Stimulated activated naive CD4-positive, alpha-beta T cell (primary cell): ENCODE results near the gene ELK1.
"Not testable (repeated sequence)": the region's sequence is repeated elsewhere in the genome, so short reads cannot be mapped to it uniquely, and the experiment has no call there.

ENCODE experiments used
- DNase-seq, 6 experiments: peaks; one replicate each; lab custom pipeline; 2025; lab: John Stamatoyannopoulos, UW

The ELK1 gene

DNA sequence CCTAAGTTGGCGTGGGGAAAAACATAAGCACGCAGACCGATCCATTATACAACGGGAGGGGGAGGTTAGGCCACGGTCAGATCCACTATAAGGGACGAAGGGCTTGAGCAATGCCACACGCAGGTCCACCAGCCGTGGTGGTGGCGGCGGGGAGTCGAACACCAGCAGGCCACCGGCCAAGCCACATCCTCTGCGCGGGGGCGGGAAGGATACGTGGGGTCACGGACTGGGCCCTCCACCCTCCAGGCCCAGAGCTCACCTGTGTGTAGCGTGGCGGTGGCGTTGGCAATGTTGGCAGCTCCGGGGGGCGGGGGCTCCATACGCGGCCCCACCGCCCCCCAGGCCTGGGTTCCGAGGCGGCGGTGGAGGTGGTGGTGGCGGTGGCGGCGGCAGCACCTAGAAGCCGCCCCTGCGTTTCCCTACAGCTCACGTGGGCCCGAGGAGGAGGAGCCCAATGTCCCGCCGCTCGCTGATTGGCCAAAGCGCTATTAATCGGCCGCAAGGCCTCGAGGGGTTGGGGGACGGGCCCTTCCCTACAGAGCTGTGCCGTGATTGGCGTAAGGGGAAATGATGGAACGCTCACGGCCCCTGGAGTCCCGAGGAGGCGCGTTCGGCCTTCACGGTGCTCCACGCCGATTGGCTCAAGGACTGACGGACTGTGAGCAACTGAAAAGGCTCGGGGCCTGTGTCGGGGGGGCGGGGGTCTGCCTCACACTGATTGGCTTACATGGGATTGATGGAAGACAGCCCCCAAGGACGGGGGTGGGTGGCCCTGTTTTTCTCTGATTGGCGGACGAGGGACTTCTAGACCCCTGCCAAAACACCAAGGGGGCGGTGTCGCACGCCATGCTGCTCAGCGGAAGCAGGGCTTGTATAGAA, at the start of gene ELK1:
Gene ELK1 (minus strand): TSS at position 400 of the 879 bp plus-strand sequence. CDS start 9,122 bp downstream, outside the sequence.
- DNase-seq, result peak; percentile 78 to 91 (median 87)

GRCh38 chrX:47697181-47697580, 46.8 kb upstream of the ELK1 start:
- no peak for DNase-seq

- no peak for DNase-seq
Measured at GRCh38 chrX:47690175-47690574, 39.8 kb upstream of the ELK1 start.

DNA sequence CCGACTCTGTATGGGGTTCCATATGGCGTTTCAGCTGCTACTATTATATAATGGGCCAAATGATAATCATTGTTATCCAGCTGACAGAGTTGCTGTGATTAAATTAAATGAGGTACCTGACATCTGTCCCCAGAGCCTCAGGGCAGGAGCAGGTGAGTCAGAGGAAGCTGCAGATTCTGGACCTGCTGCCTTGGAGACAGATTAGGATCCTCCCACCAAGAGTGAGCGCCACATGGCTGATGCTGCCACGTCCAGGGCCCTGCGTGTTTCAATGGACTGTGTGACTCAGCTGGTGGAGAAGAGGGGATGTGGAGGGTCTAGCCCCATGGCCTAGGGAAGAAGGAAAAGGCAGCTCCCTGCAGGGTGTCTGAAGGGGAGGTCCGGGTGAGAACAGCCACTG, 36.9 kb upstream of the ELK1 start:
- no peak for DNase-seq

- DNase-seq, result no peak
Measured at GRCh38 chrX:47683829-47684205, 33.5 kb upstream of the ELK1 start.

DNA sequence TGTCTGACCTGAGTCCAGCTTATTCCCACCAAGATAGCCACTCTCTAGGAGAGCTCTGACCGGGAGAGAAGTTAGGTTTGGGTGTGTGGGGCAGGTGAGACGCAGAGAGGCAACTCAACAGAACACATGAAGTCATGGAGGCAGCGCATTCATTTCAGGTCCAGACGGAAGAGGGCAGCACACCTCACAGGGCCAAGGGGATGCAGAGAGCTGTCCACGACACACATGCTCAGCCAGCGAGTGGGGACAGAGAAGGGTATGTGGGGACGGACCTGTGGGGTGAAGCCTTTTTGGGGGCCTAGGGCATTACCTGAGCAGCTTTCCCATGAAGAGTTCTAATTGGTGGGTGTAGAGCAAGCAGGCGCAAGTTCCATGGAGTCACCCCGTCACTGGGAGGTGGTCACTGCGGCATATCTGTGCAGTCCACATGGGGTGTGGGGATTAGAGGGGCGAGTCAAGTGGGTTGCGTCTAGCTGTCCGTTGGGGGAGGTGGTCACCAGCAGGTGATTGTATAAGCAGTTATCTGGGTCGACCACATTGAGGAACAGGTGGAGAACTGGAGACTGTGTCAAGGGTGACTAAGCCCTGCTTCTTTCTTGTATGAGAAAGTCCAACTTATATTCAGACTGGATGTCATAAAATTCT, 32.9 kb upstream of the ELK1 start:
- no peak for DNase-seq

GRCh38 chrX:47675959-47676859, 25.8 kb upstream of the ELK1 start:
- DNase-seq, result not testable (repeated sequence)

- DNase-seq, result no peak
Measured at GRCh38 chrX:47674776-47675175, 24.4 kb upstream of the ELK1 start.

GRCh38 chrX:47665797-47666196, 15.4 kb upstream of the ELK1 start:
- not testable (repeated sequence) for DNase-seq

GRCh38 chrX:47664737-47665136, 14.4 kb upstream of the ELK1 start:
- no peak for DNase-seq

DNA sequence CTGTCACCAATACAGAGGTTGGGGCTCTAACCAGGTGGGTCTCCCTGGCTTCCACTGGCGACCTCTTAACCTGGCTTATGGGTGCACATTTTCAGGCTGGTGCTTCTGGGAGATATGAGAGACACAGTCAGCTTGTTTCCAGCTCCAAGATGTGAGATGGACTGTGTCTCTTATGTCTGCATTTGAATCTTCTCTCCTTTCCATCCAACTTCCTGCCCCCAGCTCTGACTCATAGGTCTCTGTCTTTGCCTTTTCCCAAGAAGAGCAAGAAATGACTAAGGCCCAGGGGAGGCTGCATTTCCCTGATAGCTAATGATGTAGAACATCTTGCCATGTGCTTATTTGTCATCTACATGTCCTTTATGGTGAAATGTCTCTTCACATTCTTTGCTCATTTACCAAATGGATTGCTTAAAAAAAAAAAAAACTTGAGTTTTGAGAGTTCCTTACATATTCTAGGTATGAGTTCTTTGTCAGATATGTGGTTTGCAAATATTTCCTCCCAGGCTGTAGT, 11.8 kb upstream of the ELK1 start:
- no peak for DNase-seq

DNA sequence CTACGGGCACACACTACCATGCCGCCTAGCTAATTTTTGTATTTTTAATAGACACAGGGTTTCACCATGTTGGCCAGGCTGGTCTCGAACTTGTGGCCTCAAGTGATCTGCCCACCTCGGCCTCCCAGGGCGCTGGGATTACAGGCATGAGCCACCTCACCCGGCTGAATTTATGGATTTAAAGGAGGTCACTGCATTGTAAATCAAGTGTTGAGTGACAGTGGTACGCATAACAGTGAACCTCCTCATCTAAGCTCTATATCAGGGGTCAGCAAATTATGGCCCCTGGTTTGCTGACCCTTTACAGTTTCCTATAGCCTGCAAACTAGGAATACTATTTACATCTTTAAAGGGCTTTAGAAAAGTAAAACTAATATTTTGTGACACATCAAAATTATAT, 11.2 kb upstream of the ELK1 start:
- no peak for DNase-seq

- no peak for DNase-seq
Measured at GRCh38 chrX:47659421-47659726, 9.0 kb upstream of the ELK1 start.

DNA sequence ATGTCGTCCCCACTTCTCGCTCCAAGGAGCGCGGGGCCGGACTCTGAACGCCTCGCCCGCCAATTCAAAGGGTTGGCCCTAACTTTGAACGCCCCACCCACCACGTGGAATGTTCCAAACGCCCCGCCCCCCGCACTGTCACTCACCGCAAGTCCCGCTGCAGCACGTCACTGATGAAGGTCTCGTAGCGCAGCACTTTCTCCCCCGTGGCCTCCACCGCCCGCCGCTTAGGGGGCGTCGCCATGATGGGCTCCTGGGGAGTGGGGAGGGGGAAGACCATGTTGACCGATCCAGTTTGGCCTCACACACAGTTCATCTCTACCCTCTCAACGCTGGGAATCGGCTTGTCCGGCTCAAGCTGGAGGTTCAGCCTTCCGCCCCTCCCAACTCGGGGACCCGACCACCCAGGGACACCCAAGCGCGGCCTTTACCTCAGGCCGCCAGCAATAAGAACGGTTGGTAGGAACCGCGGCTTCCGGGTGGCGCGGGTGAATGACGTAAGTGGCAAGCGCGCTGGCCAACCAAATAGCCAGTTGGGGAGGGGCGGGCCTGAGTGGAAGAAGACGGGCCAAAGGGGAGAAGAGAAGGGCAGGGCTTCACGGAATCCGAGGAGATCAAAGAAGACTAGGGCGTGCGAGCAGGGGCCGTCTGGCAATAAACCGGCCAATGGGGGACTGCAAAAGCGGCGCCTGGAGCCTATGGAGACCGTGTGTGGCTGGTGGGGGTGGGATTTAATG, 8.5 kb upstream of the ELK1 start, which contains the start of gene UXT:
Gene UXT (minus strand): TSS at position 497 of the 737 bp plus-strand sequence. CDS start 253 bp downstream, at position 244.
- peak; percentile 83 to 92 (median 90) for DNase-seq

- DNase-seq, result no peak
Measured at GRCh38 chrX:47658301-47658683, 7.9 kb upstream of the ELK1 start.

DNA sequence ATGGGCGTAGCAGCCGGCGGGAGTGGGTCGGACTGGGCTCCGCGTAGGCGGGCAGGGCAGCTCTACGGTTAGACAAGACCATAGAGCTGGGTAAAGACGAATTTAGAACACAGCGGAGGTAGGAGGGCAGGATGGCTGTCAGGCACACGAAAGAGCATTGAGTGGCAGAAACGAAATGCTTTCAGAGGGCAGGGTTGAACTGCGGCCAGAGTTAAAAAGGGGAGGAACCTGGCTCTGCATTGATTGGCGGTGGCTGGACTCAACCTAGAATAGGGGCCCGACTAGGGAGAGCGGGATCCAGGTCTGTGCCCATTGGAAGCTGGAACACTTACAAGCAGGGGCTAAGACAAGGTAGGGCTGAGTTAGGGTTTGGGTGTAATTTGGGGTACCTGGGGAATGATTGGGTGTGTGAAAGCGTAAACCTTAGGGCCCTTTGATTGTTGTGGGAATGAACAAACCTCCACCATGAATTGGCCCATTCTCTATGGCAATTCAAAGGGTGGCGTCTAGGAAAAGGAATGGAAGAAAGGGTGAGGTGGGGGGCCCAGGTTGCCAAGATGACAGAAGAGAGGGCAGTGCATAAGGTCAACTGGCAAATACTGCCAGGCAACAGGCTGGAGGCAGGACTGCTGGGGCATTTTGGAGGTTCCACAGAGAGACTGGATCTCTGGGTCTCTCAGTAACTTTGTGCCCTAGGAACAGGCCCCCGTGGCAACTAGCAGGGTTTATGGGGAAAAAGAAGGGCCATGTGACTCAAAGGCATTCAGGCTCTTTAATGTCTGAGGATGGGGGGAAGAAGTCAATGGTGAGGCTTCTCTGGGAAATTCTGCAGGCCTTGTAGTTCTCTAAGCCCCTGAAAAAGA, 911 bp upstream of the ELK1 start:
- no peak for DNase-seq

GRCh38 chrX:47649781-47650163, 591 bp downstream of the ELK1 start:
- DNase-seq, result no peak

DNA sequence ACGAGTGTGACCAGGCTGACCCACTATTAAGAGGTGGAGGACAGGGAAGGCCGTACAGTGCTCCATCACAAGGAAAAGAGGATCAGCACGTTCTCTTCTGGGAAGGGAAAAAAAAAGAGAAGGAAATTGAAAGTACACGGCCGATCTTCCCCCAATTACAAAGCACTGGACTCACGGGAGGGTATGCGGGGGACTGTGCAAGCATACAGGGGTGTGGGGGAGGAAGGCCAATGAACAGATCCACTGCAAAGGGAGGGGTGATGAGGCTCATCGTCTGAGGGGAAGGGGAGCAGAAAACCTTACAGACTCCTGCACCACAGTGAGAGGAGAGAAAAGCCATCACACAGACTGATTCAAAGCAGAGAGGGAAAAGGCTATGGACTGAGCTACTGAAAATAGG, 1.1 kb downstream of the ELK1 start:
- DNase-seq, result no peak

DNA sequence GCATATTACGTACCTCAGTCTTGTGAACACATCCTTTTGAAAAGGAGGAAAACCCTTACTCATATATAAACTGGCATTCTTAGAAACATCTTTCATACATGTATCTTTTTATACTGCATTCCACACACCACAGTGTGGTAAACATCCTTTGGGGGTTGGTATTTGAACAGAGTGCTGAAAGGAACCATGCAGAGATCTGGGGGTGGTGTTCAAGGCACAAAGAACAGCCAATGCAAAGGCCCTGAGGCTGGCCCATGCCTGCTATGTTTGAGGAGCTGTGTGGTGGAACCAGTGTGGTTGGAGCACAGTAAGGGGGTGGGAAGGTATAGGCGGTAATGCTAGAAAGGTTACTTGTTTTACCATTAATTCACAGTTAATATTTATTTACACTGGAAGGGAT, 2.0 kb downstream of the ELK1 start:
- DNase-seq, result peak in 1 of 6 experiments; percentile 12

DNA sequence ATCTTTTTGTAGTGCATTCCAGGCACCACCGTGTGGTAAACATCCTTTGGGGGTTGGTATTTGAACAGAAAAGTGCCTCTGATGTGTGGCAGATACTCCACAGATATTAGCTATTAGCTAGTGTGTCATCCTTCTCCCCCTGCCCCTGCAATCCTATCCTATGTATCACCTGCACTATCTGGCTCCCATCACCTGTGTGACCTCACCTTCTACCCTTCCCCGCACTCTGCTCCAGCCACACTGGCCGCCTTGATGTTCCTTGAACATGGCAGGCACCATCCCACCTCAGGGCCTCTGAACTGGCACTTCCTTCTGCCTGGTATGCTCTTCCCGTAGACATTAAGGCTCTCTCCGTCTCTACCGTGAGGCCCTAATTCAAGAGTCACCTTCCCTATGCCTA, 3.7 kb downstream of the ELK1 start:
- DNase-seq, result no peak

- no peak for DNase-seq
Measured at GRCh38 chrX:47645530-47645929, 4.8 kb downstream of the ELK1 start.
